Activated B cell treated with CpG ODN at 0.5 μM for 24 hours (primary cell): Measurements from ENCODE around the gene NAA35. TPM values are rescaled to one million over a fixed set of nuclear protein-coding genes. Genes with fewer than 3 reads are reported as not detected.

Experiments
- ATAC-seq: fragments of 200-7000 bp; cut with Tn5 transposase; one replicate; pipeline ENCODE4 v1.10.0; 2021; ENCODE audit warnings: low read depth, mild to moderate bottlenecking, moderate library complexity
- CTCF ChIA-PET: fragments of 350-600 bp; sonication (Branson Sonifier 250); formaldehyde crosslinking; loops from one replicate; lab custom pipeline; 2021; ENCODE audit warnings: antibody characterized with exemption; lab: Charles Lee
- POLR2A ChIA-PET: fragments of 350-600 bp; sonication (Branson Sonifier 250); formaldehyde crosslinking; loops from one replicate; lab custom pipeline; 2021; ENCODE audit warnings: antibody characterized with exemption; lab: Charles Lee
- DNase-seq: peaks from one replicate; pipeline ENCODE4 v3.0.0; 2022
- H3K27ac Mint-ChIP-seq: one replicate; pipeline ENCODE4 v1.8.0; 2020; ENCODE audit warnings: mixed read lengths
- H3K27me3 Mint-ChIP-seq: one replicate; pipeline ENCODE4 v1.8.0; 2021; ENCODE audit warnings: mixed read lengths
- H3K36me3 Mint-ChIP-seq: one replicate; pipeline ENCODE4 v1.8.0; 2021; ENCODE audit warnings: low read depth, mixed read lengths
- H3K4me1 Mint-ChIP-seq: one replicate; pipeline ENCODE4 v1.8.0; 2021; ENCODE audit warnings: mixed read lengths
- H3K4me3 Mint-ChIP-seq: one replicate; pipeline ENCODE4 v1.8.0; 2020; ENCODE audit warnings: mild to moderate bottlenecking, mixed read lengths
- H3K9me3 Mint-ChIP-seq: one replicate; pipeline ENCODE4 v1.8.0; 2020; ENCODE audit warnings: mixed read lengths
- CTCF ChIP-seq: fragments of 200-600 bp; IDR thresholded peaks from one replicate; pipeline ENCODE4 v1.8.0; 2022; ENCODE audit warnings: antibody characterized with exemption, mild to moderate bottlenecking
- intact Hi-C: fragments of 100-400 bp; cut with micrococcal nuclease; formaldehyde crosslinking; loops from one replicate; pipeline ENCODE4 v1.15.1; 2024
- total RNA-seq: library from RNA; stranded (reverse); gene quantifications from 2 replicates; pipeline ENCODE4 v1.2.3, GENCODE V29; 2022

Gene NAA35
- total RNA-seq, 1 donor from 2014 or later: 18.9 TPM

GRCh38 chr9:85943757-85944430 is 2.9 kb downstream of the NAA35 start:
- Mint-ChIP-seq H3K27ac (no peak overlapping the region), H3K4me1 (peaks cover 27% of the 10 kb centered on the region), H3K4me3 (no peak overlapping the region), H3K9me3 (no peaks in the 10 kb centered on the region), H3K36me3 (peaks cover 22% of the 10 kb centered on the region), H3K27me3 (no peaks in the 10 kb centered on the region)
- intact Hi-C loops: loop anchor here (5.0 to 10.0 kb wide), 3 partner anchors 161 to 1003 kb away; partner anchors contain the start of gene GAS1
- ATAC-seq (no peak), DNase-seq (no peak)
- ChIA-PET POLR2A (interaction anchor here (0.6 kb wide), 1 partner anchor 154 kb away, joined by 3 read pairs; no protein-coding TSS in a partner anchor), CTCF (no interaction called here)
- TF ChIP-seq CTCF: no peak

- ChIA-PET POLR2A (no interaction called here), CTCF (no interaction called here)
- no peak for DNase-seq
- Mint-ChIP-seq H3K4me1 (peaks cover 29% of the 10 kb centered on the region), H3K36me3 (peaks cover 27% of the 10 kb centered on the region), H3K9me3 (no peaks in the 10 kb centered on the region), H3K27me3 (no peaks in the 10 kb centered on the region), H3K27ac (no peak overlapping the region), H3K4me3 (no peak overlapping the region)
- no peak for ATAC-seq
- TF ChIP-seq CTCF: no peak
- intact Hi-C loops: loop anchor here (5.0 to 10.0 kb wide), 3 partner anchors 160 to 1003 kb away; partner anchors contain the start of gene GAS1
Observed at GRCh38 chr9:85944672-85945071, 3.7 kb downstream of the NAA35 start.

DNA sequence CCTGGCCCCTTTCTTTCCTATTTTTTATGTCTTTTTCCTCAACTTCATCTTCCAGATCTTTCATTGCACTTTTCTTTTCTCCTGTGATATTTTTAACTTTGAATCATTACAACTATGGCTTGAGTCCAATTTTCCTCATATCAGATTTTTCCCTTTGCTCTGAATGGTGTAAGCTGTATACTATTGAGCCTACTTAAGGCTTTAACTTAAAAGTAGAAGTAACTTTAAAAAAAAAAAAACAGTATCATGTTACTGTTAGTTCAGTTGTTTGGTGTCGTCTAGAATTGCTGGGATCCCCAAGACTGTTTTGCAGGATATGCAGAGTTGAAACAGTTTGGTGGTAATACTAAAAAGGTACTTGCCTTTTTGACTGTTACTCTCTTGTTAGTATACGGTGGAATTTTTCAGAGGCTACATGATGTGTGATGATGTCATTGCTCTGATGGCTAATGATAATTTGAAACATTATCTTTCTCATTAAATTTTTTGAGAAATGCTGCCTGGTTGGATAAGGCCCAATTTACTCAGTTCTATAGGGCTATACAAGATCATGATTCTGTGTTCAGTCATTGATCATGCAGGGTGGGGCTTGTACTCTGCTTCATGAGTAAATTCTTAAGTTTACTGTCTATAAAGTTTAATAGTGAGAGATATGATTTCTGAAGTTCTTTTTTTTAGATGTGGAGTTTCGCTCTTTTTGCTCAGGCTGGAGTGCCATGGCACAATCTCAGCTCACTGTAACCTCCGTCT is 8.8 kb downstream of the NAA35 start:
- H3K27me3 Mint-ChIP-seq: no peaks in the 10 kb centered on the region
- DNase-seq: no peak
- TF ChIP-seq CTCF: no peak
- no peak for ATAC-seq
- no peak overlapping the region for H3K27ac Mint-ChIP-seq
- H3K9me3 Mint-ChIP-seq: no peaks in the 10 kb centered on the region
- ChIA-PET CTCF (no interaction called here), POLR2A (no interaction called here)
- peaks cover 13% of the 10 kb centered on the region for H3K4me1 Mint-ChIP-seq
- intact Hi-C loops: loop anchor here (10.0 kb wide), 1 partner anchor 155 kb away; no protein-coding TSS in a partner anchor
- no peak overlapping the region for H3K4me3 Mint-ChIP-seq
- peaks cover 61% of the 10 kb centered on the region for H3K36me3 Mint-ChIP-seq

DNA sequence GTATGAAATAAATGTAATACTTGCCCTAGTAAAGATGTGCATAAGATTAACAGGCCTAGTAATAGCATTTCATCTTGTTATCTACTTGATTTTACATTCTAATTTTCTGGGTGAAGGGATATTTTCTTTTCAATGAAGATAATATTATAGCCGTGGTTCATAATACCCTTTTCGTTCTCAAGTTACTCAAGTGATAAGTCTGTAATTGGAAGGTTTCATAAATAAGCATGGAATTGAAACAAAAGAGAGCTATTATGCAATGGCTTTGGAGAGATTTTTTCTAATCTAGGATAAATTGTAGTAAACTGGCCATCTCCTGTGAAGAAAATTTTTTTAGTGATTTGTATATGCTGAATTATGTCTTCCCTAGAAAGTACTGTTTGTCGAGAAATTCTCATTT is 19.0 kb downstream of the NAA35 start:
- peaks cover 58% of the 10 kb centered on the region for H3K36me3 Mint-ChIP-seq
- intact Hi-C loops: no loop called here
- TF ChIP-seq CTCF: no peak

DNA sequence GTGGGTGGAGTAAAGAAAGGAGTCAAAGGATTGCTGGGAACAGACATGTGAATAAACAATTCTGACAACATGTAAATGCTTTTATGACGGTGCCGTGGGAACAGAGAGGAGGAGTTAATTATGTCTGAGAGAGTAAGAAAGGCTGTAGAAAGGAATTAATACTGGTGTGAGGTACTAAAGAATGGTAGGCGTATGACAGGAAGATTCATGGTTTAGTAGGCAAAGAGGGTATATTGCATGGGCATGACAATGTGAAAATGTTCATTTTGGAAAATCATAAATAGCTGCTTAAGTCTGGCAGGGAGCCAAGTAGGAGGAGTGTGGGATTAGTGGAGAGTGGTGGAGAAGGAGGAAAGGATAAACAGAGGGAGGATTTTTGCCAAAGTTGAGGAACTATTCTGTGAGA is 19.7 kb downstream of the NAA35 start:
- DNase-seq (no peak), ATAC-seq (no peak)
- H3K27me3 Mint-ChIP-seq: no peaks in the 10 kb centered on the region
- H3K27ac Mint-ChIP-seq: no peak overlapping the region
- H3K4me3 Mint-ChIP-seq: no peak overlapping the region
- ChIA-PET POLR2A (no interaction called here), CTCF (no interaction called here)
- intact Hi-C loops: no loop called here
- no peaks in the 10 kb centered on the region for H3K9me3 Mint-ChIP-seq
- peaks cover 65% of the 10 kb centered on the region for H3K36me3 Mint-ChIP-seq
- H3K4me1 Mint-ChIP-seq: peaks cover 7% of the 10 kb centered on the region
- TF ChIP-seq CTCF: no peak

More for the DNA sequence above, 19.0 kb downstream of the NAA35 start:
- peaks cover 7% of the 10 kb centered on the region for H3K4me1 Mint-ChIP-seq
- no peaks in the 10 kb centered on the region for H3K9me3 Mint-ChIP-seq
- ChIA-PET CTCF (no interaction called here), POLR2A (no interaction called here)
- no peak overlapping the region for H3K4me3 Mint-ChIP-seq
- no peaks in the 10 kb centered on the region for H3K27me3 Mint-ChIP-seq
- H3K27ac Mint-ChIP-seq: no peak overlapping the region
- DNase-seq (no peak), ATAC-seq (no peak)
